ENCODE measurements around the gene TMED3.
A peak's percentile ranks its signal among the peaks of the same experiment; 100 is the strongest.

TMED3 gene

DNA sequence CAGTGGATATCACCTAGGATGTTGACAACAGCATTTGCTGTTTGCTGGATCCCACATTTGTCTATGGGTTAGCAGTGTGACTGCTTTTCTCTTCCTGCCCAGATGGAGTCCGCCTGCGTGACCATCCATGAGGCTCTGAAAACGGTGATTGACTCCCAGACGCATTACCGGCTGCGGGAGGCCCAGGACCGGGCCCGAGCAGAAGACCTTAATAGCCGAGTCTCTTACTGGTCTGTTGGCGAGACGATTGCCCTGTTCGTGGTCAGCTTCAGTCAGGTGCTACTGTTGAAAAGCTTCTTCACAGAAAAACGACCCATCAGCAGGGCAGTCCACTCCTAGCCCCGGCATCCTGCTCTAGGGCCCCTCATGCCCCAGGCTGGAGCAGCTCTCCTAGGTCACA is 11.0 kb downstream of the TMED3 start:
- H3K4me3 ChIP-seq (ENCODE audit: low read depth, low read length): no peak overlapping the region
- DNase-seq (ENCODE audit: low read depth): no peak
- TF ChIP-seq, protein P1, sequence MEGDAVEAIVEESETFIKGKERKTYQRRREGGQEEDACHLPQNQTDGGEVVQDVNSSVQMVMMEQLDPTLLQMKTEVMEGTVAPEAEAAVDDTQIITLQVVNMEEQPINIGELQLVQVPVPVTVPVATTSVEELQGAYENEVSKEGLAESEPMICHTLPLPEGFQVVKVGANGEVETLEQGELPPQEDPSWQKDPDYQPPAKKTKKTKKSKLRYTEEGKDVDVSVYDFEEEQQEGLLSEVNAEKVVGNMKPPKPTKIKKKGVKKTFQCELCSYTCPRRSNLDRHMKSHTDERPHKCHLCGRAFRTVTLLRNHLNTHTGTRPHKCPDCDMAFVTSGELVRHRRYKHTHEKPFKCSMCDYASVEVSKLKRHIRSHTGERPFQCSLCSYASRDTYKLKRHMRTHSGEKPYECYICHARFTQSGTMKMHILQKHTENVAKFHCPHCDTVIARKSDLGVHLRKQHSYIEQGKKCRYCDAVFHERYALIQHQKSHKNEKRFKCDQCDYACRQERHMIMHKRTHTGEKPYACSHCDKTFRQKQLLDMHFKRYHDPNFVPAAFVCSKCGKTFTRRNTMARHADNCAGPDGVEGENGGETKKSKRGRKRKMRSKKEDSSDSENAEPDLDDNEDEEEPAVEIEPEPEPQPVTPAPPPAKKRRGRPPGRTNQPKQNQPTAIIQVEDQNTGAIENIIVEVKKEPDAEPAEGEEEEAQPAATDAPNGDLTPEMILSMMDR (conservative IDR thresholded peaks at IDR 0.05; ENCODE audit: low read depth, low read length): no peak

DNA sequence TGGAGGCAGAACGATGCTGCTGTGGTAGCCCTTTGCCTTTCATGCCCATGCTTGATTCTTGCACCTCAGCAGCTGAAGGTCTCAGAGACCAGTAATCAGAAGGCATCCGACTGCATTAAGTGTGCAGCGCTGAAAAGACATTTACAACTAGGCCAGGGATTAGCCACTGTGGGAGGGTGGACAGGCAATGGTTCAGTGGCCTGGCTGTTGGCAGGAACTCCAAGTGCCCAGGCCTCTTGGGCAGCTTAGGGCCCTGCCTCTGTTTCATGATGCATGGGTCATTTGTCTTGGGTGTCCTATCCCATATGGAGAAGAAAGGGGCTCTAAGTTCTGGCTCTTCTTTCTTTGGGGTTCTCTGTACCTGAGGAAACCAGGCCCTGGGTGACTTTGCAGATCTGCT is 11.4 kb downstream of the TMED3 start:
- no peak overlapping the region for H3K4me3 ChIP-seq (ENCODE audit: low read depth, low read length)
- DNase-seq (ENCODE audit: low read depth): no peak
- TF ChIP-seq, protein P1 (conservative IDR thresholded peaks at IDR 0.05; ENCODE audit: low read depth, low read length): no peak

DNA sequence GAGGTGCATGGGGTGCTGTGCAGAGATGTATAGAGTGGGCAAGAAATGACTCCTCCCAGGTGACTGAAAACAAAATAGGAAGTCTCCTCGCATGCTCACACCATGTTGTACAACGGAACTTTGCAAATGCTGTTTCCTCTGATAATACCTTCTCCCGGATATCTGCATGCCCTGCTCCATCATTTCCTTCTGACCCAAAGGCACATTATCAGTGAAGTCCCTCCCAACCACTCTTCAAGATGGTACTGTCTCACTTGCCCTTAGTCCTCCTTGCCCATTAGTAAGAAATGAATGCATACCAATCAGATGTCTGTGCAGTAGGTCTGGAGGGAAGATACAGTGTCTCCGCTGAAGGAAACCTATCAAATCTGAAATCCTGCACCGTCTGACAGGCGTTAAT is 12.0 kb downstream of the TMED3 start:
- no peak for DNase-seq (ENCODE audit: low read depth)
- no peak overlapping the region for H3K4me3 ChIP-seq (ENCODE audit: low read depth, low read length)
- TF ChIP-seq, protein P1 (conservative IDR thresholded peaks at IDR 0.05; ENCODE audit: low read depth, low read length): no peak

DNA sequence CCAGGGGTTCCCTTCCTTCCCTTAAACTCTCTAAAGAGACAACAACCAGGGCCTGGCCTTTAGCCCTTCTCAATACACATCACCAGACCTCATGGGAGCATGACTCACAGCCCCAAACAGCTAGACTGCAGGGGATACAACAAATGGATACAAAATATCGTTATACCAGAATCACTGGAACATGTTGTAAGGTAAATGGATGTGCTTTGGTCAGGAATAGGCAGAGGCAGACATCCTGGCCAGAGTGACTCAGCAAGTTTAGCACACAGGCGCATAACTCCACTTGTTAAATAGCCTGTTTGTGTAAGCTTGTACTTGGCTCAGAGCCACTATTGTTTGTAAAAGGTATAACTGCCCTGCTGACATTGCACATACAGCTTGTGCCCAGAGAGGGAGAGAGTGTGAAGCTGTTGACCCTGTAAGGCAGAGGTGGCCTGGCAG is 18.3 kb downstream of the TMED3 start:
- no peak overlapping the region for H3K4me3 ChIP-seq (ENCODE audit: low read depth, low read length)
- peak; percentile 94 for DNase-seq (ENCODE audit: low read depth)
- TF ChIP-seq, protein P1 (conservative IDR thresholded peaks at IDR 0.05; ENCODE audit: low read depth, low read length): no peak

DNA sequence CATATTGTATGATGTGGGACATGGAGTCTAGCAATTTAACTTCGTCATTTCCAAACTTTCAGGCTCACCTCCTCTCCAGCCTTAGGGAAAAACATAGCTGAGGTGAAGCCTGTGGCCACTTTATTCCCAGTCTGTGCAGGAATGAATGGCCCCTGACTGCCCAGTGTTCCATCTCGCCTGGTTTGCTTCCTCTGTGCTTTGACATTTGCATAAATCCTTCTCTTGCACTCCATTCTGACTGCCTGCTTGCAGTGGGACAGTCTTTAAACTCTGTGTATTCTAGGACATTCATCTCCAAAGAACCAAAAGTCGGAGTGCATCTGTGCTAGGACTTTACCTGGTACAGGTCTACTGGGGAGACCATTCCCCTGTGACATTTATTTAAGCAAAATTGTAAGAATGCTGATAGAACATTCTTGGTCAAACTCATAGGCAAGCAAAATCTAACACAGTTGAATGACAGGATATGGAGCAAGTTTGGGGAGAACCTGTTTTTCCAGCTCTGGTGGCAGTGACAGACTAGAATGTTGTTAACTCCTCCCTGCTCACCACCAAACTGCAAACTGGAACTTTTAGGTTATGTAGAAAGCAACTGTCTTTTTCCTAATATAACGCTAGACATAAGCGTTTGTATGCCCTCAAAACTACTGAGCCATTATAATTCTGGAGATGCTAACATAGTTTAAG is 22.1 kb downstream of the TMED3 start:
- TF ChIP-seq, protein P1 (conservative IDR thresholded peaks at IDR 0.05; ENCODE audit: low read depth, low read length): no peak
- no peak for DNase-seq (ENCODE audit: low read depth)
- no peak overlapping the region for H3K4me3 ChIP-seq (ENCODE audit: low read depth, low read length)

DNA sequence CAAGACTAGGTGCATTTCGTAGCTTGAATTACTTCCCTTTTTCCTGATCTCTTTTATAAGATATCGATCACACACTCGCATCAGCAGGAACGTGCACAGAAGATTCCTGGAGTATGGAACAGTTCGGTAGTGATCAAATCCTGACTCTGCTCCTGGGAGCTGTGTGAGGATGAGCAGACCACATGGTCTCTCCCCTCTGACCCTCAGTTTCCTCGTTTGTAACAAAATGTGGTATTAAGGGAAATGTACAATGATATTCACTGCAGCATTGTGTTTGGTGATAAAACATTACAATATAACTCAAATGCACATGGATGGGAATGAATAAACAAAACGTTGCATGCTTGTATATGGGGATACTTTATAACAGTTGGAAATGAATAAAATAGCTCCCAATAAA is 26.7 kb downstream of the TMED3 start:
- TF ChIP-seq, protein P1 (conservative IDR thresholded peaks at IDR 0.05; ENCODE audit: low read depth, low read length): no peak
- DNase-seq (ENCODE audit: low read depth): no peak

More for the DNA sequence above, 26.7 kb downstream of the TMED3 start:
- H3K4me3 ChIP-seq (ENCODE audit: low read depth, low read length): no peak overlapping the region

Data from choroid plexus epithelial cell (primary cell).